Suprapubic skin (tissue), 4 donors: ENCODE results near the gene PLD3. TPM values are rescaled to one million over a fixed set of nuclear protein-coding genes. Genes with fewer than 3 reads are reported as not detected.

Source experiments
- DNase-seq, 2 donors: peaks; one replicate each; pipeline ENCODE4 v3.0.0-alpha.2; 2019; ENCODE audit warnings: low spot score in 2 of 2
- H3K27ac ChIP-seq: fragments of 200-600 bp; sonication (generic); one replicate; pipeline ENCODE4 v1.5.1; 2019
- H3K27me3 ChIP-seq: fragments of 200-600 bp; sonication (generic); one replicate; pipeline ENCODE4 v1.5.1; 2019
- H3K36me3 ChIP-seq: fragments of 200-600 bp; sonication (generic); one replicate; pipeline ENCODE4 v1.5.1; 2019
- H3K4me1 ChIP-seq: fragments of 200-600 bp; sonication (generic); one replicate; pipeline ENCODE4 v1.5.1; 2019
- H3K4me3 ChIP-seq: fragments of 200-600 bp; sonication (generic); one replicate; pipeline ENCODE4 v1.5.1; 2019; ENCODE audit warnings: mild to moderate bottlenecking
- H3K9me3 ChIP-seq: fragments of 200-600 bp; sonication (generic); one replicate; pipeline ENCODE4 v1.5.1; 2019
- CTCF ChIP-seq, 2 donors: fragments of 200-600 bp in 1 of 2; fragments of 450-650 bp in 1 of 2; sonication (generic) in 1 of 2; IDR thresholded peaks; one replicate each; pipeline ENCODE4 v1.5.1; 2016 to 2019; ENCODE audit warnings: antibody characterized with exemption in 2 of 2, mild to moderate bottlenecking in 1 of 2, moderate library complexity in 1 of 2
- EP300 ChIP-seq: sonication (generic); formaldehyde crosslinking; IDR thresholded peaks from one replicate; pipeline ENCODE4 v1.6.1; 2017; ENCODE audit warnings: antibody characterized with exemption
- POLR2A ChIP-seq, 2 donors: fragments of 450-650 bp; IDR thresholded peaks; one replicate each; pipeline ENCODE4 v1.6.1; 2017; ENCODE audit warnings: antibody characterized with exemption in 2 of 2, mild to moderate bottlenecking in 2 of 2, moderate library complexity in 2 of 2
- POLR2AphosphoS5 ChIP-seq, 3 donors: sonication (generic); formaldehyde crosslinking; IDR thresholded peaks; one replicate each; pipeline ENCODE4 v1.6.1; 2017; ENCODE audit warnings: antibody characterized with exemption in 3 of 3
- WGBS: methylation state at CpG from one replicate; pipeline ENCODE4 v1.1.5; 2018; 5-methylcytosine and 5-hydroxymethylcytosine counted together
- total RNA-seq, 4 donors: library from RNA; depleted of rRNA; stranded (reverse); fragments of >200 nt; gene quantifications; one replicate each; pipeline ENCODE4 v1.1.0, GENCODE V29; 2016

Gene PLD3
- total RNA-seq, 4 donors from 2014 or later, result 173 to 231 (median 202) TPM

GRCh38 chr19:40371802-40372122 is 23.3 kb downstream of the PLD3 start:
- no peak for TF ChIP-seq CTCF (IDR thresholded peaks at IDR 0.05)
- TF ChIP-seq POLR2A (IDR thresholded peaks at IDR 0.05), result no peak
- TF ChIP-seq POLR2AphosphoS5 (IDR thresholded peaks at IDR 0.05), result no peak
- TF ChIP-seq EP300, result no peak
- Histone ChIP-seq H3K36me3 (peaks cover 85% of the 10 kb centered on the region), H3K4me3 (no peak overlapping the region), H3K4me1 (no peaks in the 10 kb centered on the region), H3K27me3 (no peaks in the 10 kb centered on the region), H3K27ac (no peak overlapping the region), H3K9me3 (no peaks in the 10 kb centered on the region)
- 94% methylated on average over 5 of the region's 5 CpGs for WGBS
- DNase-seq, result no peak

- Histone ChIP-seq H3K4me1 (no peaks in the 10 kb centered on the region), H3K9me3 (no peaks in the 10 kb centered on the region), H3K27me3 (no peaks in the 10 kb centered on the region), H3K27ac (no peak overlapping the region), H3K36me3 (peaks cover 93% of the 10 kb centered on the region), H3K4me3 (no peak overlapping the region)
- DNase-seq, result no peak
- TF ChIP-seq POLR2A (IDR thresholded peaks at IDR 0.05) (no peak), CTCF (IDR thresholded peaks at IDR 0.05) (no peak), EP300 (no peak), POLR2AphosphoS5 (IDR thresholded peaks at IDR 0.05) (no peak)
- WGBS, result 82% methylated on average over 3 of the region's 7 CpGs
These were observed 25.6 kb downstream of the PLD3 start for GRCh38 chr19:40374084-40374483.

GRCh38 chr19:40376286-40376862 is 27.9 kb downstream of the PLD3 start:
- Histone ChIP-seq H3K4me3 (no peak overlapping the region), H3K27ac (no peak overlapping the region), H3K4me1 (no peaks in the 10 kb centered on the region), H3K9me3 (no peaks in the 10 kb centered on the region), H3K27me3 (no peaks in the 10 kb centered on the region), H3K36me3 (peaks cover 90% of the 10 kb centered on the region)
- DNase-seq, result no peak
- TF ChIP-seq EP300, result no peak
- no peak for TF ChIP-seq POLR2AphosphoS5 (IDR thresholded peaks at IDR 0.05)
- TF ChIP-seq CTCF (IDR thresholded peaks at IDR 0.05), result no peak
- no peak for TF ChIP-seq POLR2A (IDR thresholded peaks at IDR 0.05)
- 84% methylated on average over 7 of the region's 17 CpGs for WGBS

DNA sequence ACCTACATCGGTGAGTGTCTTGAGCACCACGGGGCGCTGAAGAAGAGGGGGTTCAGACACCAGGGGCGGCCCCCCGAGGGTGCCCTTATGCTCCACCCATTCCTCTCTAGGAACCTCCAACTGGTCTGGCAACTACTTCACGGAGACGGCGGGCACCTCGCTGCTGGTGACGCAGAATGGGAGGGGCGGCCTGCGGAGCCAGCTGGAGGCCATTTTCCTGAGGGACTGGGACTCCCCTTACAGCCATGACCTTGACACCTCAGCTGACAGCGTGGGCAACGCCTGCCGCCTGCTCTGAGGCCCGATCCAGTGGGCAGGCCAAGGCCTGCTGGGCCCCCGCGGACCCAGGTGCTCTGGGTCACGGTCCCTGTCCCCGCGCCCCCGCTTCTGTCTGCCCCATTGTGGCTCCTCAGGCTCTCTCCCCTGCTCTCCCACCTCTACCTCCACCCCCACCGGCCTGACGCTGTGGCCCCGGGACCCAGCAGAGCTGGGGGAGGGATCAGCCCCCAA is 29.4 kb downstream of the PLD3 start:
- H3K4me3 ChIP-seq, result no peak overlapping the region
- peaks cover 76% of the 10 kb centered on the region for H3K36me3 ChIP-seq
- H3K4me1 ChIP-seq, result no peaks in the 10 kb centered on the region
- no peak for DNase-seq
- no peaks in the 10 kb centered on the region for H3K9me3 ChIP-seq
- 88% methylated on average over 11 of the region's 25 CpGs for WGBS
- no peaks in the 10 kb centered on the region for H3K27me3 ChIP-seq
- H3K27ac ChIP-seq, result no peak overlapping the region
- TF ChIP-seq POLR2A (IDR thresholded peaks at IDR 0.05) (no peak), POLR2AphosphoS5 (IDR thresholded peaks at IDR 0.05) (no peak), EP300 (no peak), CTCF (IDR thresholded peaks at IDR 0.05) (no peak)

DNA sequence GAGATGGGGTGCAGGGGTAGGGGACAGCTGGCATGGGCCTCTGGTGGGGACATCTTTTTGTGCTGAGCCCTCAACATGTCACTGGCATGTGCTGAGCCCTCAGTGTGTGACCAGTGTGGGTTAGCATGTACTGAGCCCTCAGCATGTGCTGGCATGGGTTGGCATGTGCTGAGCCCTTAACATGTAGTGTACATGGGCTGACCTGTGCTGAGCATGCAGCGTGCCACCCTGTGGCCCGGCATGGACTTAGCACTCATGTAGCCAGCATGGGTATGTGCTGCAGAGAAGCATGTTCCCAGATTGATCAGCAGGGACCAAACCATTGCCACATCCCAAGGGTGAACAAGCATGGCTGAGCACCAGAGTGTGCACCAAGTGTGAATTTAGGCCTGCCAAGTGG is 30.0 kb downstream of the PLD3 start:
- no CpG with 5 or more reads among the region's 2 CpGs for WGBS
- H3K36me3 ChIP-seq, result peaks cover 70% of the 10 kb centered on the region

More for the DNA sequence above, 30.0 kb downstream of the PLD3 start:
- no peaks in the 10 kb centered on the region for H3K9me3 ChIP-seq
- no peak overlapping the region for H3K27ac ChIP-seq
- DNase-seq, result no peak
- no peaks in the 10 kb centered on the region for H3K4me1 ChIP-seq
- H3K27me3 ChIP-seq, result no peaks in the 10 kb centered on the region
- TF ChIP-seq POLR2AphosphoS5 (IDR thresholded peaks at IDR 0.05) (no peak), POLR2A (IDR thresholded peaks at IDR 0.05) (no peak), EP300 (no peak), CTCF (IDR thresholded peaks at IDR 0.05) (no peak)
- no peak overlapping the region for H3K4me3 ChIP-seq
